ENCODE data around the gene SKI.

SKI gene

GRCh38 chr1:2210084-2210653 is 17.9 kb upstream of the SKI start:
- H3K79me2 ChIP-seq (ENCODE audit: low read length): no peaks in the 10 kb centered on the region
- no peak overlapping the region for H3K9ac ChIP-seq (ENCODE audit: low read length)
- no peak overlapping the region for H3K27ac ChIP-seq (ENCODE audit: low read length)
- no peaks in the 10 kb centered on the region for H3K9me3 ChIP-seq (ENCODE audit: insufficient read depth, low read length)
- H3K4me1 ChIP-seq (ENCODE audit: low read length): no peaks in the 10 kb centered on the region
- H3K4me3 ChIP-seq (ENCODE audit: low read length): no peak overlapping the region
- H3K27me3 ChIP-seq (ENCODE audit: low read depth, low read length): no peaks in the 10 kb centered on the region
- no peak for TF ChIP-seq CTCF (IDR thresholded peaks at IDR 0.05; ENCODE audit: low read depth, low read length)
- TF ChIP-seq EZH2phosphoT487 (IDR thresholded peaks at IDR 0.05; ENCODE audit: low read depth): no peak
- H3K36me3 ChIP-seq (replicated peaks; ENCODE audit: low read depth, low read length): no peaks in the 10 kb centered on the region
- H3K4me2 ChIP-seq (ENCODE audit: low read length): no peak overlapping the region
- H4K20me1 ChIP-seq (ENCODE audit: insufficient read depth, low read length): no peaks in the 10 kb centered on the region
- no peak overlapping the region for H2AFZ ChIP-seq (ENCODE audit: low read depth, low read length)

- Histone ChIP-seq H4K20me1 (ENCODE audit: insufficient read depth, low read length) (no peaks in the 10 kb centered on the region), H3K36me3 (replicated peaks; ENCODE audit: low read depth, low read length) (no peaks in the 10 kb centered on the region), H3K27ac (ENCODE audit: low read length) (no peak overlapping the region), H3K4me3 (ENCODE audit: low read length) (no peak overlapping the region), H3K4me2 (ENCODE audit: low read length) (no peak overlapping the region), H2AFZ (ENCODE audit: low read depth, low read length) (no peak overlapping the region), H3K27me3 (ENCODE audit: low read depth, low read length) (no peaks in the 10 kb centered on the region), H3K9ac (ENCODE audit: low read length) (no peak overlapping the region), H3K4me1 (ENCODE audit: low read length) (no peaks in the 10 kb centered on the region), H3K79me2 (ENCODE audit: low read length) (no peaks in the 10 kb centered on the region), H3K9me3 (ENCODE audit: insufficient read depth, low read length) (no peaks in the 10 kb centered on the region)
- TF ChIP-seq EZH2phosphoT487 (IDR thresholded peaks at IDR 0.05; ENCODE audit: low read depth): no peak
- TF ChIP-seq CTCF (IDR thresholded peaks at IDR 0.05; ENCODE audit: low read depth, low read length): no peak
Observed at GRCh38 chr1:2210786-2211185, 17.3 kb upstream of the SKI start.

- H3K9me3 ChIP-seq (ENCODE audit: insufficient read depth, low read length): no peaks in the 10 kb centered on the region
- H4K20me1 ChIP-seq (ENCODE audit: insufficient read depth, low read length): no peaks in the 10 kb centered on the region
- no peak overlapping the region for H3K4me2 ChIP-seq (ENCODE audit: low read length)
- H3K36me3 ChIP-seq (replicated peaks; ENCODE audit: low read depth, low read length): no peaks in the 10 kb centered on the region
- H3K27ac ChIP-seq (ENCODE audit: low read length): no peak overlapping the region
- no peak overlapping the region for H2AFZ ChIP-seq (ENCODE audit: low read depth, low read length)
- no peak overlapping the region for H3K4me3 ChIP-seq (ENCODE audit: low read length)
- H3K4me1 ChIP-seq (ENCODE audit: low read length): no peaks in the 10 kb centered on the region
- H3K27me3 ChIP-seq (ENCODE audit: low read depth, low read length): no peaks in the 10 kb centered on the region
- TF ChIP-seq CTCF (IDR thresholded peaks at IDR 0.05; ENCODE audit: low read depth, low read length) (no peak), EZH2phosphoT487 (IDR thresholded peaks at IDR 0.05; ENCODE audit: low read depth) (no peak)
- H3K9ac ChIP-seq (ENCODE audit: low read length): no peak overlapping the region
- no peaks in the 10 kb centered on the region for H3K79me2 ChIP-seq (ENCODE audit: low read length)
Observed at GRCh38 chr1:2212274-2212531, 15.9 kb upstream of the SKI start.

- Histone ChIP-seq H3K36me3 (replicated peaks; ENCODE audit: low read depth, low read length) (no peaks in the 10 kb centered on the region), H2AFZ (ENCODE audit: low read depth, low read length) (no peak overlapping the region), H3K9ac (ENCODE audit: low read length) (no peak overlapping the region), H3K4me3 (ENCODE audit: low read length) (no peak overlapping the region), H3K4me2 (ENCODE audit: low read length) (no peak overlapping the region), H4K20me1 (ENCODE audit: insufficient read depth, low read length) (no peaks in the 10 kb centered on the region), H3K79me2 (ENCODE audit: low read length) (no peaks in the 10 kb centered on the region), H3K27ac (ENCODE audit: low read length) (no peak overlapping the region), H3K9me3 (ENCODE audit: insufficient read depth, low read length) (no peaks in the 10 kb centered on the region), H3K27me3 (ENCODE audit: low read depth, low read length) (no peaks in the 10 kb centered on the region), H3K4me1 (ENCODE audit: low read length) (no peaks in the 10 kb centered on the region)
- TF ChIP-seq EZH2phosphoT487 (IDR thresholded peaks at IDR 0.05; ENCODE audit: low read depth): no peak
- TF ChIP-seq CTCF (IDR thresholded peaks at IDR 0.05; ENCODE audit: low read depth, low read length): no peak
Observed at GRCh38 chr1:2212532-2213491, 15.3 kb upstream of the SKI start.

Measured in OCI-LY3 (cell line).